HCT116 (cell line): ENCODE results near the gene TMEM132D.

Source experiments
- CEBPB ChIP-seq: IDR thresholded peaks from 2 replicates; pipeline ENCODE4 v1.6.1; 2012; ENCODE audit warnings: low read depth
- EZH2 ChIP-seq: fragments of 200-600 bp; sonication (generic); IDR thresholded peaks from 2 replicates; pipeline ENCODE4 v1.6.1; 2017; ENCODE audit warnings: antibody characterized with exemption, mixed run types
- EZH2phosphoT487 ChIP-seq: fragments of 200-600 bp; IDR thresholded peaks from 2 replicates; pipeline ENCODE4 v1.6.1; 2018; ENCODE audit warnings: antibody characterized with exemption, borderline replicate concordance
- JUND ChIP-seq: IDR thresholded peaks from 2 replicates; pipeline ENCODE4 v1.6.1; 2012
- POLR2A ChIP-seq: IDR thresholded peaks from 2 replicates; pipeline ENCODE4 v1.7.0; 2011; ENCODE audit warnings: borderline replicate concordance; ENCODE audit not compliant: insufficient read depth, insufficient read length; ENCODE audit errors: extremely low read depth
- POLR2AphosphoS5 ChIP-seq: IDR thresholded peaks from 2 replicates; pipeline ENCODE4 v1.6.1; 2011; ENCODE audit warnings: mild to moderate bottlenecking, low read depth, low read length, moderate library complexity
- RAD21 ChIP-seq: IDR thresholded peaks from 2 replicates; pipeline ENCODE4 v1.6.1; 2012; ENCODE audit warnings: low read depth, mild to moderate bottlenecking
- SRF ChIP-seq: IDR thresholded peaks from 2 replicates; pipeline ENCODE4 v1.6.1; 2012; ENCODE audit warnings: low read depth
- YY1 ChIP-seq: IDR thresholded peaks from 2 replicates; pipeline ENCODE4 v1.6.1; 2011; ENCODE audit warnings: low read length, low read depth, moderate library complexity, mild to moderate bottlenecking; ENCODE audit not compliant: insufficient replicate concordance; ENCODE audit errors: extremely low read depth
- ZBTB33 ChIP-seq: IDR thresholded peaks from 2 replicates; pipeline ENCODE4 v1.6.1; 2011; ENCODE audit warnings: mild to moderate bottlenecking, low read length, moderate library complexity; ENCODE audit not compliant: insufficient replicate concordance; ENCODE audit errors: extremely low read depth
- ZFX ChIP-seq: fragments of 450-650 bp; IDR thresholded peaks from 2 replicates; pipeline ENCODE4 v1.6.1; 2017
- ZNF274 ChIP-seq: fragments of 200-500 bp; sonication (Bioruptor generic); IDR thresholded peaks from 2 replicates; pipeline ENCODE4 v1.6.1; 2014; ENCODE audit warnings: mild to moderate bottlenecking, low read depth, low read length, inconsistent platforms
- TF ChIP-seq, protein P1 (sequence below), 3 experiments: fragments of 200-600 bp in 1 of 3; sonication (generic) in 1 of 3; IDR thresholded peaks in 2 of 3; conservative IDR thresholded peaks in 1 of 3; 2 replicates each; pipeline ENCODE4 v1.5.1; 2012 to 2017; ENCODE audit warnings: low read depth in 2 of 3, low read length in 2 of 3, antibody characterized with exemption in 1 of 3, borderline replicate concordance in 1 of 3, control low read depth in 1 of 3, mild to moderate bottlenecking in 1 of 3, mixed read lengths in 1 of 3, mixed run types in 1 of 3, moderate library complexity in 1 of 3; ENCODE audit not compliant: insufficient read depth in 1 of 3
- TF ChIP-seq, protein P2 (sequence below): IDR thresholded peaks from 2 replicates; pipeline ENCODE4 v1.6.1; 2012; ENCODE audit warnings: low read depth

- no peak for TF ChIP-seq POLR2AphosphoS5
- TF ChIP-seq, protein P1, sequence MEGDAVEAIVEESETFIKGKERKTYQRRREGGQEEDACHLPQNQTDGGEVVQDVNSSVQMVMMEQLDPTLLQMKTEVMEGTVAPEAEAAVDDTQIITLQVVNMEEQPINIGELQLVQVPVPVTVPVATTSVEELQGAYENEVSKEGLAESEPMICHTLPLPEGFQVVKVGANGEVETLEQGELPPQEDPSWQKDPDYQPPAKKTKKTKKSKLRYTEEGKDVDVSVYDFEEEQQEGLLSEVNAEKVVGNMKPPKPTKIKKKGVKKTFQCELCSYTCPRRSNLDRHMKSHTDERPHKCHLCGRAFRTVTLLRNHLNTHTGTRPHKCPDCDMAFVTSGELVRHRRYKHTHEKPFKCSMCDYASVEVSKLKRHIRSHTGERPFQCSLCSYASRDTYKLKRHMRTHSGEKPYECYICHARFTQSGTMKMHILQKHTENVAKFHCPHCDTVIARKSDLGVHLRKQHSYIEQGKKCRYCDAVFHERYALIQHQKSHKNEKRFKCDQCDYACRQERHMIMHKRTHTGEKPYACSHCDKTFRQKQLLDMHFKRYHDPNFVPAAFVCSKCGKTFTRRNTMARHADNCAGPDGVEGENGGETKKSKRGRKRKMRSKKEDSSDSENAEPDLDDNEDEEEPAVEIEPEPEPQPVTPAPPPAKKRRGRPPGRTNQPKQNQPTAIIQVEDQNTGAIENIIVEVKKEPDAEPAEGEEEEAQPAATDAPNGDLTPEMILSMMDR (IDR thresholded peaks at IDR 0.05 in 2 of 3, conservative IDR thresholded peaks at IDR 0.05 in 1 of 3; ENCODE audit: borderline replicate concordance in 1 of 3, insufficient read depth in 1 of 3, low read depth in 2 of 3, low read length in 2 of 3), result no peak
- no peak for TF ChIP-seq CEBPB
- TF ChIP-seq ZNF274, result no peak
- no peak for TF ChIP-seq POLR2A
- no peak for TF ChIP-seq RAD21
- no peak for TF ChIP-seq SRF
- TF ChIP-seq JUND, result no peak
- TF ChIP-seq EZH2, result no peak
- TF ChIP-seq EZH2phosphoT487, result no peak
- no peak for TF ChIP-seq ZBTB33
- TF ChIP-seq, protein P2, sequence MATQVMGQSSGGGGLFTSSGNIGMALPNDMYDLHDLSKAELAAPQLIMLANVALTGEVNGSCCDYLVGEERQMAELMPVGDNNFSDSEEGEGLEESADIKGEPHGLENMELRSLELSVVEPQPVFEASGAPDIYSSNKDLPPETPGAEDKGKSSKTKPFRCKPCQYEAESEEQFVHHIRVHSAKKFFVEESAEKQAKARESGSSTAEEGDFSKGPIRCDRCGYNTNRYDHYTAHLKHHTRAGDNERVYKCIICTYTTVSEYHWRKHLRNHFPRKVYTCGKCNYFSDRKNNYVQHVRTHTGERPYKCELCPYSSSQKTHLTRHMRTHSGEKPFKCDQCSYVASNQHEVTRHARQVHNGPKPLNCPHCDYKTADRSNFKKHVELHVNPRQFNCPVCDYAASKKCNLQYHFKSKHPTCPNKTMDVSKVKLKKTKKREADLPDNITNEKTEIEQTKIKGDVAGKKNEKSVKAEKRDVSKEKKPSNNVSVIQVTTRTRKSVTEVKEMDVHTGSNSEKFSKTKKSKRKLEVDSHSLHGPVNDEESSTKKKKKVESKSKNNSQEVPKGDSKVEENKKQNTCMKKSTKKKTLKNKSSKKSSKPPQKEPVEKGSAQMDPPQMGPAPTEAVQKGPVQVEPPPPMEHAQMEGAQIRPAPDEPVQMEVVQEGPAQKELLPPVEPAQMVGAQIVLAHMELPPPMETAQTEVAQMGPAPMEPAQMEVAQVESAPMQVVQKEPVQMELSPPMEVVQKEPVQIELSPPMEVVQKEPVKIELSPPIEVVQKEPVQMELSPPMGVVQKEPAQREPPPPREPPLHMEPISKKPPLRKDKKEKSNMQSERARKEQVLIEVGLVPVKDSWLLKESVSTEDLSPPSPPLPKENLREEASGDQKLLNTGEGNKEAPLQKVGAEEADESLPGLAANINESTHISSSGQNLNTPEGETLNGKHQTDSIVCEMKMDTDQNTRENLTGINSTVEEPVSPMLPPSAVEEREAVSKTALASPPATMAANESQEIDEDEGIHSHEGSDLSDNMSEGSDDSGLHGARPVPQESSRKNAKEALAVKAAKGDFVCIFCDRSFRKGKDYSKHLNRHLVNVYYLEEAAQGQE, result no peak
- no peak for TF ChIP-seq YY1
- TF ChIP-seq ZFX, result no peak
These were observed 337.0 kb downstream of the TMEM132D start for GRCh38 chr12:129566800-129567199.
